GM23338 (cell line): Measurements from ENCODE around the gene ST14. TPM values are rescaled to one million over a fixed set of nuclear protein-coding genes. Genes with fewer than 3 reads are reported as not detected.

Experiments used
- ATAC-seq: fragments of 200-7000 bp; cut with Tn5 transposase; 3 replicates; pipeline ENCODE4 v1.9.1; 2020
- DNase-seq: peaks from one replicate; pipeline ENCODE4 v3.0.0-alpha.2; 2015; ENCODE audit warnings: low spot score
- H2AFZ ChIP-seq: fragments of 200-600 bp; sonication (generic); 2 replicates; pipeline ENCODE4 v1.8.0; 2016; ENCODE audit warnings: antibody characterized with exemption, mild to moderate bottlenecking, moderate library complexity
- H3F3A ChIP-seq: fragments of 200-600 bp; sonication (generic); replicated peaks from 2 replicates; pipeline ENCODE4 v1.8.0; 2017; ENCODE audit warnings: antibody characterized with exemption, mixed run types, low read depth
- H3K27ac ChIP-seq: fragments of 200-600 bp; sonication (generic); 2 replicates; pipeline ENCODE4 v1.6.1; 2016; ENCODE audit warnings: low read depth
- H3K27me3 ChIP-seq: fragments of 200-600 bp; sonication (generic); 2 replicates; pipeline ENCODE4 v1.8.0; 2016; ENCODE audit warnings: mild to moderate bottlenecking, mixed run types, moderate library complexity; ENCODE audit not compliant: insufficient read depth
- H3K36me3 ChIP-seq: fragments of 200-600 bp; sonication (generic); 2 replicates; pipeline ENCODE4 v1.8.0; 2016; ENCODE audit warnings: mild to moderate bottlenecking; ENCODE audit not compliant: insufficient read depth
- H3K4me1 ChIP-seq: fragments of 200-600 bp; sonication (generic); 2 replicates; pipeline ENCODE4 v1.8.0; 2016; ENCODE audit warnings: mild to moderate bottlenecking, moderate library complexity; ENCODE audit not compliant: insufficient read depth
- H3K4me2 ChIP-seq: fragments of 200-600 bp; sonication (generic); 2 replicates; pipeline ENCODE4 v1.7.1; 2017; ENCODE audit warnings: mixed run types
- H3K4me3 ChIP-seq: fragments of 200-600 bp; sonication (generic); 2 replicates; pipeline ENCODE4 v1.6.1; 2016; ENCODE audit warnings: mixed run types
- H3K79me2 ChIP-seq: fragments of 200-600 bp; sonication (generic); replicated peaks from 2 replicates; pipeline ENCODE4 v1.8.0; 2017; ENCODE audit warnings: mild to moderate bottlenecking; ENCODE audit not compliant: insufficient read depth
- H3K9me2 ChIP-seq: fragments of 200-600 bp; sonication (generic); 2 replicates; pipeline ENCODE4 v1.8.0; 2017; ENCODE audit not compliant: insufficient read depth
- H4K20me1 ChIP-seq: fragments of 200-600 bp; sonication (generic); replicated peaks from 2 replicates; pipeline ENCODE4 v1.8.0; 2017; ENCODE audit warnings: mild to moderate bottlenecking; ENCODE audit not compliant: insufficient read depth
- H3K27ac Mint-ChIP-seq: 2 replicates; pipeline ENCODE4 v1.8.0; 2020; ENCODE audit warnings: inconsistent platforms, mild to moderate bottlenecking, moderate library complexity, mixed read lengths
- H3K27me3 Mint-ChIP-seq: 3 replicates; pipeline ENCODE4 v1.8.0; 2022; ENCODE audit warnings: low read depth, mild to moderate bottlenecking, moderate library complexity, mixed read lengths, inconsistent platforms; ENCODE audit not compliant: insufficient read depth, poor library complexity
- H3K36me3 Mint-ChIP-seq: 3 replicates; pipeline ENCODE4 v1.8.0; 2021; ENCODE audit warnings: low read depth, mild to moderate bottlenecking, inconsistent platforms, moderate library complexity, mixed read lengths
- H3K4me1 Mint-ChIP-seq: 3 replicates; pipeline ENCODE4 v1.8.0; 2020; ENCODE audit warnings: mild to moderate bottlenecking, inconsistent platforms, mixed read lengths
- H3K4me3 Mint-ChIP-seq: 3 replicates; pipeline ENCODE4 v1.8.0; 2021; ENCODE audit warnings: moderate library complexity, mild to moderate bottlenecking, inconsistent platforms, mixed read lengths
- H3K9me3 Mint-ChIP-seq: 3 replicates; pipeline ENCODE4 v1.8.0; 2020; ENCODE audit warnings: moderate library complexity, mild to moderate bottlenecking, inconsistent platforms, mixed read lengths
- CREB1 ChIP-seq: fragments of 250-450 bp; sonication (Bioruptor Pico); IDR thresholded peaks from 2 replicates; pipeline ENCODE4 v1.5.0; 2020; ENCODE audit warnings: low read depth, mild to moderate bottlenecking, moderate library complexity
- CTCF ChIP-seq, 2 experiments: fragments of 200-600 bp in 1 of 2; sonication (generic) in 1 of 2; conservative IDR thresholded peaks; 2 replicates each; pipeline versions ENCODE4 v1.5.1 to v1.6.1; 2016 to 2017; ENCODE audit warnings: antibody characterized with exemption in 2 of 2, low read depth in 2 of 2, mild to moderate bottlenecking in 2 of 2, moderate library complexity in 1 of 2
- EZH2 ChIP-seq: fragments of 200-600 bp; sonication (generic); IDR thresholded peaks from one replicate; pipeline ENCODE4 v1.8.0; 2017; ENCODE audit warnings: antibody characterized with exemption, mild to moderate bottlenecking, low read depth; ENCODE audit not compliant: unreplicated experiment
- JUNB ChIP-seq: IDR thresholded peaks from one replicate; pipeline ENCODE4 v1.6.1; 2016; ENCODE audit warnings: antibody characterized with exemption; ENCODE audit not compliant: unreplicated experiment
- NANOG ChIP-seq: IDR thresholded peaks from 2 replicates; pipeline ENCODE4 v1.6.1; 2016; ENCODE audit warnings: antibody characterized with exemption, borderline replicate concordance
- POLR2AphosphoS5 ChIP-seq: IDR thresholded peaks from 2 replicates; pipeline ENCODE4 v1.6.1; 2016; ENCODE audit warnings: antibody characterized with exemption, low read depth
- REST ChIP-seq: IDR thresholded peaks from one replicate; pipeline ENCODE4 v1.6.1; 2018; ENCODE audit warnings: antibody characterized with exemption; ENCODE audit not compliant: unreplicated experiment
- STAT1 ChIP-seq: IDR thresholded peaks from one replicate; pipeline ENCODE4 v1.6.1; 2016; ENCODE audit warnings: antibody characterized with exemption; ENCODE audit not compliant: unreplicated experiment
- ZNF114 ChIP-seq: fragments of 250-450 bp; sonication (Bioruptor Pico); IDR thresholded peaks from 2 replicates; pipeline ENCODE4 v1.5.0; 2020; ENCODE audit warnings: mild to moderate bottlenecking, moderate library complexity
- ZNF331 ChIP-seq: fragments of 250-450 bp; sonication (Bioruptor Pico); IDR thresholded peaks from 2 replicates; pipeline ENCODE4 v1.5.0; 2020; ENCODE audit warnings: low read depth, mild to moderate bottlenecking, moderate library complexity
- ZNF462 ChIP-seq: fragments of 250-450 bp; sonication (Bioruptor Pico); IDR thresholded peaks from 2 replicates; pipeline ENCODE4 v1.5.0; 2020; ENCODE audit warnings: mild to moderate bottlenecking, moderate library complexity
- polyA plus RNA-seq: library from polyadenylated mRNA; unstranded; fragments of >200 nt; fragmentation: Nextera tagmentation; extraction: Ambion mirVana; gene quantifications from 2 replicates; pipeline ENCODE4 v1.2.1, GENCODE V29; 2016
- total RNA-seq: library from RNA; depleted of rRNA; stranded (reverse); fragments of >200 nt; shearing (Covaris generic); gene quantifications from 2 replicates; pipeline ENCODE4 v1.2.3, GENCODE V29; 2014

The ST14 gene
- total and polyA plus RNA-seq, 2 experiments from 2014 or later, result 7.9 to 32.7 TPM

GRCh38 chr11:130164221-130164570 lies 4.6 kb downstream of the ST14 start:
- H3F3A ChIP-seq, result peaks cover 3% of the 10 kb centered on the region; the same call in 1 of the 2 replicates
- H3K4me3 ChIP-seq, result no peak overlapping the region
- TF ChIP-seq REST (no peak), ZNF114 (CRISPR knock-in tag) (no peak), POLR2AphosphoS5 (no peak), JUNB (no peak), NANOG (no peak), STAT1 (no peak), ZNF462 (CRISPR knock-in tag) (no peak), CTCF (conservative IDR thresholded peaks at IDR 0.05; ENCODE audit: low read depth in 2 of 2) (no peak), EZH2 (no peak), CREB1 (CRISPR knock-in tag) (no peak), ZNF331 (CRISPR knock-in tag) (no peak)
- Mint-ChIP-seq H3K27ac (no peak overlapping the region), H3K4me3 (no peak overlapping the region), H3K36me3 (no peaks in the 10 kb centered on the region; the same call in 2 of the 3 replicates), H3K27me3 (peaks cover 37% of the 10 kb centered on the region), H3K4me1 (peaks cover 28% of the 10 kb centered on the region), H3K9me3 (no peaks in the 10 kb centered on the region)
- ATAC-seq (no peak), DNase-seq (no peak)
- no peaks in the 10 kb centered on the region; the same call in 1 of the 2 replicates for H3K36me3 ChIP-seq
- H3K4me1 ChIP-seq, result peaks cover 20% of the 10 kb centered on the region
- H4K20me1 ChIP-seq, result peaks cover 11% of the 10 kb centered on the region
- H3K27me3 ChIP-seq, result peaks cover 38% of the 10 kb centered on the region
- no peaks in the 10 kb centered on the region for H3K9me2 ChIP-seq
- peaks cover 8% of the 10 kb centered on the region; the same call in 1 of the 2 replicates for H3K79me2 ChIP-seq
- H2AFZ ChIP-seq, result no peak overlapping the region
- no peak overlapping the region for H3K4me2 ChIP-seq
- H3K27ac ChIP-seq, result no peak overlapping the region
